OCI-LY7 (cell line): Measurements from ENCODE around the gene B3GALT5. TPM values are rescaled to one million over a fixed set of nuclear protein-coding genes. Genes with fewer than 3 reads are reported as not detected.

Experiments used
- BruUV-seq: library from RNA; stranded (reverse); fragments of 400-500 nt; replicated peaks from 2 replicates; lab custom pipeline; 2021; lab: Mats Ljungman, UMichigan
- CTCF ChIA-PET: fragments of 300-600 bp; sonication (Branson Sonifier 250); formaldehyde crosslinking; loops from one replicate; lab custom pipeline; 2022; ENCODE audit warnings: antibody characterized with exemption; ENCODE audit not compliant: unreplicated experiment; lab: Charles Lee
- POLR2A ChIA-PET: fragments of 300-600 bp; sonication (Branson Sonifier 250); formaldehyde crosslinking; loops from one replicate; lab custom pipeline; 2022; ENCODE audit warnings: antibody characterized with exemption; lab: Charles Lee
- DNase-seq: peaks from one replicate; pipeline ENCODE4 v3.0.0-alpha.2; 2015; ENCODE audit warnings: low spot score
- H2AFZ ChIP-seq: fragments of 200-600 bp; sonication (generic), shearing (Covaris generic); 2 replicates; pipeline ENCODE4 v1.6.1; 2014; ENCODE audit warnings: mild to moderate bottlenecking, antibody characterized with exemption, low read length, moderate library complexity
- H3K27ac ChIP-seq: fragments of 200-600 bp; sonication (generic); 2 replicates; pipeline ENCODE4 v1.5.1; 2014; ENCODE audit warnings: mixed run types, low read depth, mild to moderate bottlenecking, moderate library complexity, low read length, inconsistent platforms; ENCODE audit not compliant: poor library complexity, severe bottlenecking
- H3K36me3 ChIP-seq: fragments of 200-600 bp; sonication (generic); 2 replicates; pipeline ENCODE4 v1.6.1; 2014; ENCODE audit warnings: mild to moderate bottlenecking, antibody characterized with exemption, low read length, moderate library complexity, mixed read lengths; ENCODE audit not compliant: insufficient read depth
- H3K4me1 ChIP-seq: fragments of 200-600 bp; sonication (generic); 2 replicates; pipeline ENCODE4 v1.5.1; 2014; ENCODE audit warnings: mild to moderate bottlenecking, low read length; ENCODE audit not compliant: insufficient read depth, poor library complexity, severe bottlenecking
- H3K4me2 ChIP-seq: fragments of 200-600 bp; sonication (generic); 2 replicates; pipeline ENCODE4 v1.6.1; 2014; ENCODE audit warnings: mild to moderate bottlenecking, low read length
- H3K4me3 ChIP-seq: fragments of 200-600 bp; sonication (generic); 2 replicates; pipeline ENCODE4 v1.5.1; 2014; ENCODE audit warnings: mild to moderate bottlenecking, low read depth, low read length; ENCODE audit not compliant: poor library complexity, severe bottlenecking
- H3K79me2 ChIP-seq: fragments of 200-600 bp; sonication (generic); 2 replicates; pipeline ENCODE4 v1.6.1; 2016; ENCODE audit warnings: low read depth, mild to moderate bottlenecking, low read length, moderate library complexity, mixed read lengths; ENCODE audit not compliant: insufficient read depth
- H3K9me2 ChIP-seq: fragments of 200-600 bp; sonication (generic); 2 replicates; pipeline ENCODE4 v1.6.1; 2016; ENCODE audit warnings: mild to moderate bottlenecking, low read length, mixed read lengths; ENCODE audit not compliant: insufficient read depth
- H3K9me3 ChIP-seq: fragments of 200-600 bp; sonication (generic); 2 replicates; pipeline ENCODE4 v1.6.1; 2014; ENCODE audit warnings: mild to moderate bottlenecking, mixed run types, low read length, mixed read lengths
- H4K20me1 ChIP-seq: fragments of 200-600 bp; sonication (generic); 2 replicates; pipeline ENCODE4 v1.6.1; 2014; ENCODE audit warnings: mild to moderate bottlenecking, antibody characterized with exemption, low read length, moderate library complexity, mixed read lengths; ENCODE audit not compliant: insufficient read depth
- EZH2phosphoT487 ChIP-seq: fragments of 200-600 bp; sonication (generic); IDR thresholded peaks from 2 replicates; pipeline ENCODE4 v1.6.1; 2018; ENCODE audit warnings: low read depth, borderline replicate concordance, mild to moderate bottlenecking, mixed run types, antibody characterized with exemption, low read length, moderate library complexity, mixed read lengths
- intact Hi-C: fragments of 100-400 bp; cut with micrococcal nuclease; formaldehyde crosslinking; loops from one replicate; pipeline ENCODE4 v1.10.0; 2022; ENCODE audit not compliant: unreplicated experiment
- total RNA-seq, 2 experiments: library from RNA; depleted of rRNA in 1 of 2; stranded (reverse); fragments of >200 nt in 1 of 2; shearing (Covaris generic) in 1 of 2; gene quantifications; 2 replicates each; pipeline ENCODE4 v1.2.3, GENCODE V29; 2014 to 2022
- TF ChIP-seq, protein P1 (sequence below): fragments of 200-600 bp; sonication (generic); conservative IDR thresholded peaks from 2 replicates; pipeline ENCODE4 v1.5.1; 2014; ENCODE audit warnings: mild to moderate bottlenecking, antibody characterized with exemption, low read length, moderate library complexity, mixed read lengths

Gene B3GALT5
- total RNA-seq, 2 experiments from 2014 or later = not detected

- no peak overlapping the region for H3K4me3 ChIP-seq
- no peaks in the 10 kb centered on the region for H3K79me2 ChIP-seq
- no peak for DNase-seq
- H3K4me2 ChIP-seq = no peak overlapping the region
- H2AFZ ChIP-seq = no peak overlapping the region
- no peaks in the 10 kb centered on the region for H4K20me1 ChIP-seq
- no peaks in the 10 kb centered on the region for H3K36me3 ChIP-seq
- BruUV-seq = no TSS peak
- no peaks in the 10 kb centered on the region for H3K4me1 ChIP-seq
- POLR2A ChIA-PET = no interaction called here
- CTCF ChIA-PET = no interaction called here
- TF ChIP-seq, protein P1, sequence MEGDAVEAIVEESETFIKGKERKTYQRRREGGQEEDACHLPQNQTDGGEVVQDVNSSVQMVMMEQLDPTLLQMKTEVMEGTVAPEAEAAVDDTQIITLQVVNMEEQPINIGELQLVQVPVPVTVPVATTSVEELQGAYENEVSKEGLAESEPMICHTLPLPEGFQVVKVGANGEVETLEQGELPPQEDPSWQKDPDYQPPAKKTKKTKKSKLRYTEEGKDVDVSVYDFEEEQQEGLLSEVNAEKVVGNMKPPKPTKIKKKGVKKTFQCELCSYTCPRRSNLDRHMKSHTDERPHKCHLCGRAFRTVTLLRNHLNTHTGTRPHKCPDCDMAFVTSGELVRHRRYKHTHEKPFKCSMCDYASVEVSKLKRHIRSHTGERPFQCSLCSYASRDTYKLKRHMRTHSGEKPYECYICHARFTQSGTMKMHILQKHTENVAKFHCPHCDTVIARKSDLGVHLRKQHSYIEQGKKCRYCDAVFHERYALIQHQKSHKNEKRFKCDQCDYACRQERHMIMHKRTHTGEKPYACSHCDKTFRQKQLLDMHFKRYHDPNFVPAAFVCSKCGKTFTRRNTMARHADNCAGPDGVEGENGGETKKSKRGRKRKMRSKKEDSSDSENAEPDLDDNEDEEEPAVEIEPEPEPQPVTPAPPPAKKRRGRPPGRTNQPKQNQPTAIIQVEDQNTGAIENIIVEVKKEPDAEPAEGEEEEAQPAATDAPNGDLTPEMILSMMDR = no peak
- no peak for TF ChIP-seq EZH2phosphoT487
- no peak overlapping the region for H3K27ac ChIP-seq
- intact Hi-C loops = no loop called here
- no peaks in the 10 kb centered on the region for H3K9me3 ChIP-seq
- H3K9me2 ChIP-seq = no peaks in the 10 kb centered on the region
Observed at GRCh38 chr21:39659070-39659815, 46.5 kb downstream of the B3GALT5 start.

GRCh38 chr21:39660191-39660980, 47.6 kb downstream of the B3GALT5 start:
- POLR2A ChIA-PET = no interaction called here
- no peak overlapping the region for H2AFZ ChIP-seq
- H4K20me1 ChIP-seq = no peaks in the 10 kb centered on the region
- H3K4me1 ChIP-seq = no peaks in the 10 kb centered on the region
- no peak overlapping the region for H3K4me2 ChIP-seq
- H3K9me2 ChIP-seq = no peaks in the 10 kb centered on the region
- H3K4me3 ChIP-seq = no peak overlapping the region
- TF ChIP-seq, protein P1 = no peak
- TF ChIP-seq EZH2phosphoT487 = no peak
- no peaks in the 10 kb centered on the region for H3K79me2 ChIP-seq
- no peaks in the 10 kb centered on the region for H3K9me3 ChIP-seq
- CTCF ChIA-PET = no interaction called here
- H3K36me3 ChIP-seq = no peaks in the 10 kb centered on the region
- DNase-seq = no peak
- no TSS peak for BruUV-seq
- H3K27ac ChIP-seq = no peak overlapping the region
- intact Hi-C loops = no loop called here
